Right lobe of liver (tissue), 4 donors: ENCODE data around the gene GRXCR2.

Experiments
- CTCF ChIP-seq, 4 donors: fragments of 200-600 bp in 3 of 4; fragments of 450-650 bp in 1 of 4; IDR thresholded peaks; one replicate each; pipeline versions ENCODE4 v1.5.1 to v1.8.0; 2016 to 2022; ENCODE audit warnings: antibody characterized with exemption in 4 of 4, mild to moderate bottlenecking in 2 of 4
- POLR2A ChIP-seq: fragments of 450-650 bp; IDR thresholded peaks from one replicate; pipeline ENCODE4 v1.6.1; 2017; ENCODE audit warnings: antibody characterized with exemption, mild to moderate bottlenecking
- donor health status: DM: no; HTN: no; CAD: no.
- donor health status: DM: no; HTN: no; CAD: no.
- donor health status: DM: no; HTN: yes; CAD: no.

- no peak for TF ChIP-seq POLR2A
- TF ChIP-seq CTCF (IDR thresholded peaks at IDR 0.05) = peak; percentile 73 to 82 (median 78)
Measured at GRCh38 chr5:145825751-145826180, 47.0 kb downstream of the GRXCR2 start.
